GM12891 (cell line): ENCODE data around the gene CYB5R2.

Experiments used
- DNase-seq: peaks from one replicate; pipeline ENCODE4 v3.0.0; 2011; ENCODE audit warnings: low spot score; ENCODE audit not compliant: insufficient read length
- FAIRE-seq: peaks from 2 replicates; lab custom pipeline; 2011; peaks lifted over from hg19 to GRCh38; lab: Jason Lieb, UNC
- PAX5 ChIP-seq: IDR thresholded peaks from 2 replicates; pipeline ENCODE4 v1.6.1; 2011; ENCODE audit warnings: low read length, moderate library complexity, mild to moderate bottlenecking; ENCODE audit not compliant: insufficient read depth, severe bottlenecking
- POLR2A ChIP-seq: IDR thresholded peaks from 2 replicates; pipeline ENCODE4 v1.6.1; 2011; ENCODE audit warnings: low read depth, low read length, control low read depth
- POLR2AphosphoS5 ChIP-seq: IDR thresholded peaks from 2 replicates; pipeline ENCODE4 v1.6.1; 2011; ENCODE audit warnings: low read depth, low read length, control low read depth
- POU2F2 ChIP-seq: IDR thresholded peaks from 2 replicates; pipeline ENCODE4 v1.6.1; 2011; ENCODE audit warnings: low read depth, mild to moderate bottlenecking, control low read depth, low read length, moderate library complexity
- SPI1 ChIP-seq: IDR thresholded peaks from 2 replicates; pipeline ENCODE4 v1.6.1; 2011; ENCODE audit warnings: low read depth, low read length, control low read depth
- TAF1 ChIP-seq: IDR thresholded peaks from 2 replicates; pipeline ENCODE4 v1.6.1; 2011; ENCODE audit warnings: low read depth, low read length, control low read depth

CYB5R2 gene

DNA sequence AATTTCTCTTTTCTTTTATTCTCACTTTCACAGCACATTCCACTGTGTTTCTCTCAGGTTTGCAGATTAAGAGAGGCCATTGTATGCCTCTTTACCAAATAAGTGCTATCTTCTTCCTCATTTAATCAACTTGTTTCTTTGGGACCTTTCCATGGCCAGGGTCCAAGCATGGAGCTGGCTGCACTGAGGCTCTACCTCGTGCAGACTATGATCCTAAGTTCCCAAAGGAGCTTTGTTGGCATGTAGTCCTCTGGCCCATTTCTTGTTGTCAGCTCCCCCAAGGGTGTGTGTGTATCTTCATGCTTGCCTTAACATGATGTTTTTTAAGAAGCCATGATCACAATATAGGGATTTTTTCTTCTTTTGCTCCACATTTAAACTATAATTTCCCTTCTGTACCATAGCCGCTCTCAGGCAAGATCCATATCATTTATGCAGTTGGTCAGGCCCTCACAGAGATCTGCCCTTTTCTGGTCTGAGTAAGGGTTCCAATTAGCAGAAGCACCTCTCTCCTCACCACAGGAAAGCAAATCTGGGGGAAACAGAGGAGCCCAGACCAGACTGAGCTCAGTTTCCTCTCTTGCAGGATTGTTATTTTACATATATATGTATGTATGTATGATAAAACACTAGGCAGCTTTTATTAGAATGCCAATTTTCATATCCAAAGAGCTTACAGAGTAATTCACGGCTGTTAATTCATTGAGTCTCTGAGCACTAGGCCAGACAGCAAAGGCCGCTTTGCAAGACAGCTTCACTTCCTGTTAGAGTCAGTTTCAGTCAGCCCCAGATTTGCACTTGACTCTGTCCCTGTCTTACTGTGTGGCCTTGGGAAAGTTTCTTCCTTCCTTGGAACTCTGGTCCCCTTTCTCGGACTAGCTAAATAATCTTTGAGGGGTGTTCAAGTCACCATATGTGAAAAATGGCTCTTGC is 34.3 kb downstream of the CYB5R2 start:
- FAIRE-seq (peak; percentile 77), DNase-seq (no peak)
- TF ChIP-seq SPI1 (peak; percentile 80), PAX5 (no peak)

DNA sequence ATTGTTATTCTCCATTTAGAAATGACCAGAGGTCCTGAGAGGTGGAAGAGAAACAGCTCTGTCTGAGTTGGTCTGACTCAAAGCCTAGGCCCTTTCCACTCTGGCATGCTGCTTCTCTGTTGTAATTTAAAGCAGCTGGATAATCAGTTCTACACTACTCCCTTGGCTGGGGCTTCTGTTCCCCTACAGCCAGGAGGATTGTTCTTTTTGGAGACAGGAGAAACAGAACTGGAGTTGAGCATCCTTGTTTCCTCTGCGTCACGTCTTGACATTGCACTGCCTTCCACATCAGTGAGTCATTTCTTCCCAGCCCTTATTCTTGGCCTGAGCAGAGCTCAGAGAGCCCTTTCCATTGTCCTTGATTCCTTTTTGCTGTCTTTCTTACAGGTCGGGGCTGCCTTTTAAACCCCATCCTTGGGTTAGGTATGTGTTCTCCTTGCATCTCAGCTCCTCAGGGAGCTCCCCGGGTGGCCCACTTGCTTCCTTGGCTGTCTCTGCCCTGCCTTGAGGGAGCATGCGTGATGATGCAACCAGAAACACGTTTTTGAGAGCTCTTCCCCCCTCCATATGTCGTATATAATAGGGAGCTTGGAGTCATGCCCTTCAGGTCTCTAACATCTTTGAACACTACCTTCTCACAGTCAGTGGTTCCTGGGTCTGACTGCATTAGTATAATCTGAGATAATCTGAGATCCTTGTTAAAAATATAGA is 35.7 kb downstream of the CYB5R2 start:
- no peak for DNase-seq
- TF ChIP-seq PAX5 = no peak
- TF ChIP-seq POLR2AphosphoS5 = no peak
- no peak for TF ChIP-seq TAF1
- no peak for TF ChIP-seq POU2F2
- TF ChIP-seq POLR2A = no peak
- no peak for TF ChIP-seq SPI1
- FAIRE-seq = no peak

DNA sequence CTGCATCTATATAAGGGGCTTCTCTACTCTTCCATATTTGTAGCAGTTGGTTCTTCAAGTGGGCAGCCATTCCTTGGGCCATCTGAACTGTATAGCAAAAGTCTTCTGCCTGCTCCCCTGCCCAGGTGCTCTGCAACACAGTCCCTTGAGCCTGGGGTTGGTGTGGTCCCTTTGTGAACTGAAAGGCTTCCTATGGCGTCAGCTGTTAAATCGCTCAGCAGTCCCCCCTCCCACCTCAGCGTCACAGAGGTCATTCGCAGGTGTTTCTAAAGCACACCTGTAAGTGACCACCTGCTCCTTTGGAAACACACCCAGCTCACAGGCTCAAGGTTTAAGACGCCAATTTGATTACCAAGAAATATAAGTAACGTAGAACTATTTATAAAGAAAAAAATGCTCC is 37.0 kb downstream of the CYB5R2 start:
- no peak for TF ChIP-seq POU2F2
- TF ChIP-seq SPI1 = no peak
- no peak for TF ChIP-seq POLR2A
- no peak for TF ChIP-seq PAX5
- TF ChIP-seq TAF1 = no peak
- TF ChIP-seq POLR2AphosphoS5 = no peak
- no peak for DNase-seq
- FAIRE-seq = no peak

GRCh38 chr11:7635708-7636107 is 37.6 kb downstream of the CYB5R2 start:
- TF ChIP-seq SPI1 (no peak), POLR2AphosphoS5 (no peak), PAX5 (no peak), POLR2A (no peak), TAF1 (no peak), POU2F2 (no peak)
- FAIRE-seq = no peak
- DNase-seq = no peak

DNA sequence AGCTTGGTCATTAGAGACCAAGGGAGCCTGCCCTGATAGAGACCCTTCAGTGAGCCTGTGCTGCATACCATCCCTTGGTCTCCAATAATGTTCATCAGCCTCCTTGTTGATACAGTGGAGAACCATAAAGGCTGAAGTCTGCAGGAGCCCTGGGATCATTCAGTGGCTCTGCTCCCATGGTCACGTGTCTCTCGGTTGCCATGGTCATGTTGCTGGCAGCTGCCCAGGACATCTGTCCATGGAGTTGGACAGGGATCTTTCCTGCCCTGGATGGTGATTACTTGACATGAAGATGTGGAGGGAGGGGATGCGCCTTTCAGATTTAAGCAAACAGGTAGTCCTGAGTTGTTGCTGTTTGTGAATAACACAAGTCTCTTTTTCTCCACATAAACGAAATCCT is 38.2 kb downstream of the CYB5R2 start:
- no peak for TF ChIP-seq POLR2AphosphoS5
- TF ChIP-seq PAX5 = no peak
- TF ChIP-seq TAF1 = no peak
- no peak for TF ChIP-seq POLR2A
- no peak for TF ChIP-seq POU2F2
- TF ChIP-seq SPI1 = no peak
- DNase-seq (no peak), FAIRE-seq (no peak)

- FAIRE-seq = no peak
- no peak for TF ChIP-seq POU2F2
- no peak for TF ChIP-seq TAF1
- TF ChIP-seq PAX5 = no peak
- no peak for TF ChIP-seq POLR2A
- TF ChIP-seq SPI1 = no peak
- no peak for TF ChIP-seq POLR2AphosphoS5
Observed at GRCh38 chr11:7632211-7632610, 41.1 kb downstream of the CYB5R2 start.

DNA sequence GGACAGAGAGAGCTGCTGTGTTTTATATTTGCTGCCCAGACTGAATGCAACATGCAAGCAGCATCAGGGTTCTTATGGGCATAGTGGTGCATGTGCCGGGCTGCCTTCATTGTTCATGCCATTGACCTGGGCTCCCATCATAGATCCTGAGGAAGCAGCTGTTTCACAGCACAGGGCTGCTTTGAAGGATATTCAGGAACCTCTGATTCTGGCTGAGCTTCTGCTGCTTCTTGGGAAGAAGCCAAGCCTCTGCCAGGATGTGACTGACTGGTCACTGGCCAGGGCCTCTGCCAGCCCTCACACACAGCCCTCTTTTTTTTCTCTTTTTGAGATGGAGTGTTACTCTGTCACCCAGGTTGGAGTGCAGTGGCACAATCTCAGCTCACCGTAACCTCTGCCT is 43.3 kb downstream of the CYB5R2 start:
- DNase-seq (no peak), FAIRE-seq (no peak)
- TF ChIP-seq SPI1 (no peak), TAF1 (no peak), POLR2AphosphoS5 (no peak), POU2F2 (no peak), POLR2A (no peak), PAX5 (no peak)

More at GRCh38 chr11:7632211-7632610, 41.1 kb downstream of the CYB5R2 start:
- DNase-seq = no peak

GRCh38 chr11:7628660-7629059 is 44.6 kb downstream of the CYB5R2 start:
- FAIRE-seq (no peak), DNase-seq (no peak)
- TF ChIP-seq POLR2A (no peak), POLR2AphosphoS5 (no peak), POU2F2 (no peak), SPI1 (no peak), TAF1 (no peak), PAX5 (no peak)

DNA sequence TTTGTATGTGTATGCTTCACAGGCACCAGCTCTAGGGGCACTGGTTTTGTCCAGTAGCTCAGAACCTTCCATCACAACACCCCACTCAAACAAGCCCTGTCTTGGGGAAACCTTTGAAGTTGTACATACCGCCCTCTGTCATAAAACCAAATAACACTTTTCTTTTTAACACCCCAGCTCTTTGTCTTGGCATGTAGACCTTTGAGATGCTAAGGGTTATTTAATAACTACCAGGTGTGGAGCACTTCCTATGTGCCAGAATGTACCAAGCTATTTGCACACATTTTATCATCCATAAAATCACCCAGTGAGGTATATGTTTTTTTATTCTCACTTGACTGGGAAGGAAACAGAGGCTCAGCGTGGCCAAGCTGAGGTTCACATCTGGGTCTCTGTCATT is 50.6 kb downstream of the CYB5R2 start:
- TF ChIP-seq POLR2AphosphoS5 = no peak
- TF ChIP-seq POLR2A = no peak
- TF ChIP-seq SPI1 = no peak
- TF ChIP-seq POU2F2 = no peak
- no peak for TF ChIP-seq TAF1
- TF ChIP-seq PAX5 = no peak
- FAIRE-seq (no peak), DNase-seq (no peak)

DNA sequence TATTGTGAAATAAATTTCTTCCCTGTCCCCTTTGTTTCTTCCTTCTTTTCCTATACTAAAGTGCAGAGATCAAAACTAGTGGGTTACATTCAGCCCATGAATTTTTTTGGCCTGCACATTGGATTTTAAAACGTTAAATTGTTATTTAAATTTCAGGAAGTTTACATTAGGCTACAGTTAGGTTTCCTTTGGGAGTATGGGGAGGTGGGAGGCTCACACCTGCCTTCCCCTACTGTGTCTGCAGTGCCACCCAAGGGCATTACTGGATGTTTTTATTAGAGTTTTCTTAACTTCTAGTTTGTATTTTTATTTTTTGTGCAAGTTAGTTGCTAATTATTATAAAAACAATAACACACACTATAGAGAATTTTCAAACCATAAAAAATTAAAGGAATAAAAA is 51.7 kb downstream of the CYB5R2 start:
- FAIRE-seq = no peak
- TF ChIP-seq POLR2A = no peak
- TF ChIP-seq POLR2AphosphoS5 = no peak
- TF ChIP-seq SPI1 = no peak
- no peak for TF ChIP-seq TAF1
- no peak for TF ChIP-seq POU2F2
- TF ChIP-seq PAX5 = no peak
- no peak for DNase-seq
